K562 (cell line): ENCODE results near the gene DUSP16. TPM values are rescaled to one million over a fixed set of nuclear protein-coding genes. Genes with fewer than 3 reads are reported as not detected.

ENCODE experiments used
- ATAC-seq: fragments of 200-7000 bp; cut with Tn5 transposase; 3 replicates; pipeline ENCODE4 v1.9.1; 2020; ENCODE audit warnings: moderate library complexity
- BruUV-seq: library from RNA; stranded (reverse); fragments of 400-500 nt; replicated peaks from 2 replicates; lab custom pipeline; 2021; lab: Mats Ljungman, UMichigan
- CTCF ChIA-PET: fragments of 300-600 bp; formaldehyde crosslinking; extraction: SDS; loops from one replicate; lab custom pipeline; 2021; ENCODE audit warnings: low intra/inter-chr PET ratio; lab: Yijun Ruan, JAX
- POLR2A ChIA-PET: fragments of 300-600, 350-650 bp; sonication (Branson Sonifier 250); formaldehyde crosslinking; extraction: SDS; loops from one replicate; lab custom pipeline; 2021; ENCODE audit warnings: antibody characterized with exemption, inconsistent platforms; lab: Yijun Ruan, JAX
- DNase-seq, 4 experiments: peaks; one replicate each; pipeline versions ENCODE4 v3.0.0 to v3.0.0-alpha.2; 2011 to 2018; ENCODE audit warnings: low spot score in 3 of 4, mixed read lengths in 3 of 4; ENCODE audit errors: extremely low read depth in 1 of 4
- FAIRE-seq: peaks from 2 replicates; lab custom pipeline; 2011; peaks lifted over from hg19 to GRCh38; lab: Jason Lieb, UNC
- H2AFZ ChIP-seq: 2 replicates; pipeline ENCODE4 v1.6.0; 2011; ENCODE audit warnings: low read depth, low read length, control low read depth, inconsistent platforms
- H3K27ac ChIP-seq: fragments of 200-600 bp; 3 replicates; pipeline ENCODE4 v1.8.0; 2011; ENCODE audit warnings: low read depth, mild to moderate bottlenecking, control low read depth, inconsistent platforms, low read length, moderate library complexity, mixed read lengths; ENCODE audit errors: extremely low read depth
- H3K27me3 ChIP-seq, 2 experiments: fragments of 300-600 bp in 1 of 2; 2 replicates in 1 of 2; 3 replicates in 1 of 2; pipeline versions ENCODE4 v1.6.0 to v1.8.0; 2011; ENCODE audit warnings: inconsistent platforms in 2 of 2, low read length in 2 of 2, mild to moderate bottlenecking in 1 of 2, mixed read lengths in 1 of 2, moderate library complexity in 1 of 2; ENCODE audit not compliant: control insufficient read depth in 2 of 2, insufficient read depth in 2 of 2
- H3K36me3 ChIP-seq: fragments of 300-600 bp; 3 replicates; pipeline ENCODE4 v1.8.0; 2011; ENCODE audit warnings: mild to moderate bottlenecking, low read length, inconsistent platforms; ENCODE audit not compliant: control insufficient read depth, insufficient read depth
- H3K4me1 ChIP-seq, 2 experiments: fragments of 200-600 bp in 1 of 2; replicated peaks in 1 of 2; 2 replicates in 1 of 2; 3 replicates in 1 of 2; pipeline versions ENCODE4 v1.5.1 to v1.8.0; 2011; ENCODE audit warnings: inconsistent platforms in 2 of 2, low read length in 2 of 2, mild to moderate bottlenecking in 1 of 2, mixed read lengths in 1 of 2, moderate library complexity in 1 of 2; ENCODE audit not compliant: control insufficient read depth in 2 of 2, insufficient read depth in 2 of 2
- H3K4me2 ChIP-seq: 2 replicates; pipeline ENCODE4 v1.6.1; 2011; ENCODE audit warnings: low read length, control low read depth, inconsistent platforms, mixed read lengths; ENCODE audit not compliant: insufficient read depth
- H3K4me3 ChIP-seq: fragments of 200-600 bp; sonication (generic), shearing (Covaris generic); 2 replicates; pipeline ENCODE4 v1.5.1; 2016; ENCODE audit warnings: control low read depth, inconsistent platforms
- H3K79me2 ChIP-seq: fragments of 200-600 bp; 3 replicates; pipeline ENCODE4 v1.8.0; 2011; ENCODE audit warnings: low read length, inconsistent platforms; ENCODE audit not compliant: control insufficient read depth, insufficient read depth
- H3K9ac ChIP-seq, 2 experiments: 2 replicates each; pipeline versions ENCODE4 v1.6.0 to v1.6.1; 2011; ENCODE audit warnings: low read depth in 2 of 2, low read length in 2 of 2, control low read depth in 1 of 2, inconsistent platforms in 1 of 2, mild to moderate bottlenecking in 1 of 2, mixed read lengths in 1 of 2; ENCODE audit not compliant: insufficient read depth in 1 of 2
- H3K9me1 ChIP-seq: one replicate; pipeline ENCODE4 v1.6.0; 2011; ENCODE audit warnings: inconsistent platforms, mild to moderate bottlenecking, low read length, moderate library complexity; ENCODE audit not compliant: control insufficient read depth, insufficient read depth
- H3K9me3 ChIP-seq: replicated peaks from 2 replicates; pipeline ENCODE4 v1.5.1; 2011; ENCODE audit warnings: low read depth, low read length, inconsistent platforms; ENCODE audit not compliant: control insufficient read depth, insufficient read depth
- H4K20me1 ChIP-seq: replicated peaks from 2 replicates; pipeline ENCODE4 v1.6.1; 2011; ENCODE audit warnings: low read length, inconsistent platforms, mixed read lengths; ENCODE audit not compliant: control insufficient read depth, insufficient read depth
- CBX3 ChIP-seq, 2 experiments: IDR thresholded peaks; 1 replicate in 1 of 2; 2 replicates in 1 of 2; pipeline ENCODE4 v1.6.1; 2012; ENCODE audit warnings: inconsistent platforms in 2 of 2, low read length in 2 of 2, borderline replicate concordance in 1 of 2, control low read depth in 1 of 2
- CSDE1 ChIP-seq, 2 experiments: fragments of 450-650 bp; IDR thresholded peaks; 2 replicates each; pipeline ENCODE4 v1.6.1; 2016; ENCODE audit warnings: mild to moderate bottlenecking in 1 of 2
- MAFF ChIP-seq: IDR thresholded peaks from 2 replicates; pipeline ENCODE4 v1.6.1; 2012; ENCODE audit warnings: low read length, improper control_type of control experiment
- MXI1 ChIP-seq: IDR thresholded peaks from 2 replicates; pipeline ENCODE4 v1.6.1; 2011; ENCODE audit warnings: low read depth, mild to moderate bottlenecking, improper control_type of control experiment, low read length
- PYGO2 ChIP-seq: fragments of 450-650 bp; IDR thresholded peaks from 2 replicates; pipeline ENCODE4 v1.6.1; 2016; ENCODE audit warnings: mild to moderate bottlenecking, missing genetic modification characterization, moderate library complexity, missing compliant biosample characterization
- SIX5 ChIP-seq, 2 experiments: IDR thresholded peaks; 2 replicates each; pipeline ENCODE4 v1.6.1; 2011; ENCODE audit warnings: low read length in 2 of 2, borderline replicate concordance in 1 of 2, low read depth in 1 of 2, mild to moderate bottlenecking in 1 of 2, moderate library complexity in 1 of 2; ENCODE audit not compliant: insufficient read depth in 1 of 2
- SOX6 ChIP-seq: fragments of 450-650 bp; IDR thresholded peaks from 2 replicates; pipeline ENCODE4 v1.6.1; 2014; ENCODE audit warnings: mild to moderate bottlenecking
- SP1 ChIP-seq: sonication (generic); formaldehyde crosslinking; IDR thresholded peaks from 2 replicates; pipeline ENCODE4 v1.8.1; 2022; ENCODE audit warnings: mild to moderate bottlenecking, missing genetic modification reagents
- ZNF121 ChIP-seq: sonication (generic); formaldehyde crosslinking; conservative IDR thresholded peaks from 2 replicates; pipeline ENCODE4 v1.8.0; 2022; ENCODE audit warnings: missing genetic modification reagents
- ZNF184 ChIP-seq: sonication (generic); formaldehyde crosslinking; IDR thresholded peaks from 2 replicates; pipeline ENCODE4 v1.5.0; 2020; ENCODE audit warnings: missing genetic modification reagents
- ZNF507 ChIP-seq: conservative IDR thresholded peaks from 2 replicates; pipeline ENCODE4 v1.6.1; 2017; ENCODE audit warnings: missing genetic modification characterization, missing compliant biosample characterization
- WGBS: fragments of 100-300 bp; shearing (Covaris generic); methylation state at CpG from one replicate; pipeline ENCODE4 v1.1.6; 2016; ENCODE audit warnings: low coverage, mixed read lengths; ENCODE audit not compliant: insufficient coverage; ENCODE audit errors: missing lambda C conversion rate; 5-methylcytosine and 5-hydroxymethylcytosine counted together
- in situ Hi-C: fragments of 300-500 bp; cut with MboI; formaldehyde crosslinking; loops from 4 replicates; pipeline ENCODE4 v1.15.0; 2018; ENCODE audit warnings: inconsistent platforms, mixed read lengths
- intact Hi-C: fragments of 100-400 bp; cut with micrococcal nuclease; formaldehyde crosslinking; loops from 2 replicates; pipeline ENCODE4 v1.14.2; 2022
- polyA plus RNA-seq, 8 experiments: library from polyadenylated mRNA; depleted of rRNA in 4 of 8; stranded (reverse) in 5 of 8; unstranded in 3 of 8; fragments of >200 nt; fragmentation: Nextera tagmentation in 2 of 8; fragmentation: Illumina TruSeq in 1 of 8; extraction: Ambion mirVana in 2 of 8; extraction: Trizol in 1 of 8; gene quantifications; 2 replicates each; pipeline versions ENCODE4 v1.2.1 to v1.2.3, GENCODE V29; 2011 to 2014; ENCODE audit warnings: inconsistent platforms in 1 of 8, missing spikeins in 1 of 8
- total RNA-seq, 7 experiments: library from RNA; depleted of rRNA in 6 of 7; stranded (reverse); fragments of >200 nt in 6 of 7; fragmentation: Illumina TruSeq in 2 of 7; extraction: Trizol in 2 of 7; gene quantifications; 2 replicates each; pipeline versions ENCODE4 v1.2.1 to v1.2.3, GENCODE V29; 2011 to 2021; ENCODE audit warnings: low replicate concordance in 1 of 7
- TF ChIP-seq, protein P1 (sequence below), 2 experiments: fragments of 450-650 bp in 1 of 2; IDR thresholded peaks; 2 replicates each; pipeline ENCODE4 v1.6.1; 2011 to 2017; ENCODE audit warnings: low read depth in 2 of 2, antibody characterized with exemption in 1 of 2, borderline replicate concordance in 1 of 2, low read length in 1 of 2, mild to moderate bottlenecking in 1 of 2, mixed read lengths in 1 of 2; ENCODE audit not compliant: control insufficient read depth in 1 of 2
- TF ChIP-seq, protein P2 (sequence below): fragments of 200-800 bp; sonication (Bioruptor generic); IDR thresholded peaks from 2 replicates; pipeline ENCODE4 v1.6.1; 2017; ENCODE audit warnings: missing genetic modification characterization, missing compliant biosample characterization

Gene DUSP16
- total and polyA plus RNA-seq, 9 of the 15 experiments (the other 6 are each of a cell fraction or from before 2014, with no cell fraction given) = 0.70 to 12.3 (median 5.7) TPM

DNA sequence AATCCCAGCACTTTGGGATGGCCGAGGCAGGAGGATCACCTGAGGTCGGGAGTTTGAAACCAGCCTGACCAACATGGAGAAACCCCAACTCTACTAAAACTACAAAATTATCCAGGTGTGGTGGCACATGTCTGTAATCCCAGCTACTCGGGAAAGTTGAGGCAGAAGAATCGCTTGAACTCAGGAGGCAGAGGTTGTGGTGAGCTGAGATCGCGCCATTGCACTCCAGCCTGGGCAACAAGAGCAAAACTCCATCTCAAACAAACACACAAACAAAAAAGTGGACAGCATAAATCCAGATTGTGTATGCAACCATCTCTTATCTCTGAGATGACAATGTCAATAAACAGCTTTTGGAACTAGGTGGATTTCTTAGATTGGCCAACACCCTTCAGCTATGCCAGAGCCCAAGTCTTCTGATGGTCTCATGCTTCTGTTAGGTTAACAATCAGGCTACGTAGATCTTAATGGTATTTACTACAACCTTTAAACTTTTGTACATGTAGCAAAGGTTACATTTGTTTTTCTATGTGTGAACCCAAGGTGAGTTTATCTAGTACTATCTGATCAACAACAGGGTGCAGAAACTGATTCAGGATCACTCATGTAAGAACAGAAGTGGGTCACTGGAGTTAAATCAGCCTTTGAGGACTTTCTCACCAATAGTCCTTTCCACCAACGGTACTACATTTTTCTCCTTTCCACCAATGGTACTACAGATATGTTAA lies 73.7 kb downstream of the DUSP16 start (continued):
- no peak for TF ChIP-seq SIX5 (IDR thresholded peaks at IDR 0.05; ENCODE audit: borderline replicate concordance in 1 of 2, insufficient read depth in 1 of 2, low read depth in 1 of 2, low read length in 2 of 2)

DNA sequence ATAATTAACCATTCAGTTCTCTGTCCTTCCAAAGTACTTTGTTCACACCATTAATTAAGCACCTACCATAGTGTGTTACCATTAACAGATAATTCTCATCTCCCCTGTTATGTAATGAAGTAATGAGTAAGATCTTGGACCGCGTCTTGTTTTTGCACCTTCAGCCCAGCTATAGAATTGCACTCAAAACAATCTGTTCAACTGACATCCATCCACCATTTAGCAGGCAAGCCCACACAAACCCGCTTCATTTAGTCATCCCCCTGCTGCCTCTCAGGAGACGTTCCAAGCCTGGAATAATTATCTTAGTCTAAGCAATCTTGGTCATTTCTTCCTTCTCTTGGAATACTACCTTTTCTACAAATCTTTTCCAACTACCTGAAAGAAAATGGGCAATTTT lies 74.4 kb downstream of the DUSP16 start:
- no peaks in the 10 kb centered on the region for H4K20me1 ChIP-seq
- in situ Hi-C loops = no loop called here
- DNase-seq = no peak
- ATAC-seq = no peak
- ChIA-PET POLR2A (no interaction called here), CTCF (no interaction called here)
- FAIRE-seq = no peak
- no peaks in the 10 kb centered on the region for H3K27me3 ChIP-seq
- TF ChIP-seq MAFF (no peak), MXI1 (no peak), ZNF507 (no peak), SOX6 (no peak), CBX3 (IDR thresholded peaks at IDR 0.05; ENCODE audit: borderline replicate concordance in 1 of 2, low read length in 2 of 2) (no peak), CSDE1 (IDR thresholded peaks at IDR 0.05) (no peak), ZNF184 (CRISPR knock-in tag) (no peak), PYGO2 (tag) (no peak), SP1 (CRISPR knock-in tag) (no peak), ZNF121 (CRISPR knock-in tag) (no peak)
- TF ChIP-seq, protein P1, sequence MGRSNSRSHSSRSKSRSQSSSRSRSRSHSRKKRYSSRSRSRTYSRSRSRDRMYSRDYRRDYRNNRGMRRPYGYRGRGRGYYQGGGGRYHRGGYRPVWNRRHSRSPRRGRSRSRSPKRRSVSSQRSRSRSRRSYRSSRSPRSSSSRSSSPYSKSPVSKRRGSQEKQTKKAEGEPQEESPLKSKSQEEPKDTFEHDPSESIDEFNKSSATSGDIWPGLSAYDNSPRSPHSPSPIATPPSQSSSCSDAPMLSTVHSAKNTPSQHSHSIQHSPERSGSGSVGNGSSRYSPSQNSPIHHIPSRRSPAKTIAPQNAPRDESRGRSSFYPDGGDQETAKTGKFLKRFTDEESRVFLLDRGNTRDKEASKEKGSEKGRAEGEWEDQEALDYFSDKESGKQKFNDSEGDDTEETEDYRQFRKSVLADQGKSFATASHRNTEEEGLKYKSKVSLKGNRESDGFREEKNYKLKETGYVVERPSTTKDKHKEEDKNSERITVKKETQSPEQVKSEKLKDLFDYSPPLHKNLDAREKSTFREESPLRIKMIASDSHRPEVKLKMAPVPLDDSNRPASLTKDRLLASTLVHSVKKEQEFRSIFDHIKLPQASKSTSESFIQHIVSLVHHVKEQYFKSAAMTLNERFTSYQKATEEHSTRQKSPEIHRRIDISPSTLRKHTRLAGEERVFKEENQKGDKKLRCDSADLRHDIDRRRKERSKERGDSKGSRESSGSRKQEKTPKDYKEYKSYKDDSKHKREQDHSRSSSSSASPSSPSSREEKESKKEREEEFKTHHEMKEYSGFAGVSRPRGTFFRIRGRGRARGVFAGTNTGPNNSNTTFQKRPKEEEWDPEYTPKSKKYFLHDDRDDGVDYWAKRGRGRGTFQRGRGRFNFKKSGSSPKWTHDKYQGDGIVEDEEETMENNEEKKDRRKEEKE (IDR thresholded peaks at IDR 0.05; ENCODE audit: borderline replicate concordance in 1 of 2, control insufficient read depth in 1 of 2, low read depth in 2 of 2, low read length in 1 of 2) = no peak
- TF ChIP-seq, protein P2, sequence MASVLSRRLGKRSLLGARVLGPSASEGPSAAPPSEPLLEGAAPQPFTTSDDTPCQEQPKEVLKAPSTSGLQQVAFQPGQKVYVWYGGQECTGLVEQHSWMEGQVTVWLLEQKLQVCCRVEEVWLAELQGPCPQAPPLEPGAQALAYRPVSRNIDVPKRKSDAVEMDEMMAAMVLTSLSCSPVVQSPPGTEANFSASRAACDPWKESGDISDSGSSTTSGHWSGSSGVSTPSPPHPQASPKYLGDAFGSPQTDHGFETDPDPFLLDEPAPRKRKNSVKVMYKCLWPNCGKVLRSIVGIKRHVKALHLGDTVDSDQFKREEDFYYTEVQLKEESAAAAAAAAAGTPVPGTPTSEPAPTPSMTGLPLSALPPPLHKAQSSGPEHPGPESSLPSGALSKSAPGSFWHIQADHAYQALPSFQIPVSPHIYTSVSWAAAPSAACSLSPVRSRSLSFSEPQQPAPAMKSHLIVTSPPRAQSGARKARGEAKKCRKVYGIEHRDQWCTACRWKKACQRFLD = no peak
- TF ChIP-seq, all 486 proteins: peak for 0
- peaks cover 0 to 16% of the 10 kb centered on the region in 2 experiments; a peak in 3 of 5 replicates for H3K4me1 ChIP-seq
- no peaks in the 10 kb centered on the region for H3K9me3 ChIP-seq
- BruUV-seq = no TSS peak
- no peak overlapping the region for H3K9ac ChIP-seq
- no peaks in the 10 kb centered on the region for H3K9me1 ChIP-seq
- H3K27ac ChIP-seq = no peak overlapping the region
- H3K36me3 ChIP-seq = peaks cover 20% of the 10 kb centered on the region; the same call in 1 of the 3 replicates
- no peak overlapping the region for H3K4me3 ChIP-seq
- intact Hi-C loops = no loop called here
- no peak overlapping the region for H2AFZ ChIP-seq
- no peaks in the 10 kb centered on the region for H3K79me2 ChIP-seq
- H3K4me2 ChIP-seq = no peak overlapping the region
- 81% methylated on average over 2 of the region's 4 CpGs for WGBS
